ENCODE measurements around the gene FAM174B.
"Not testable (repeated sequence)": the region's sequence is repeated elsewhere in the genome, so short reads cannot be mapped to it uniquely, and the experiment has no call there.

The FAM174B gene

GRCh38 chr15:92617549-92618520 is 37.7 kb downstream of the FAM174B start:
- no peak for DNase-seq (ENCODE audit: low read depth)

- DNase-seq (ENCODE audit: low read depth) = no peak
Observed at GRCh38 chr15:92616621-92617548, 38.7 kb downstream of the FAM174B start.

GRCh38 chr15:92614791-92615785 is 40.5 kb downstream of the FAM174B start:
- DNase-seq (ENCODE audit: low read depth) = no peak

GRCh38 chr15:92614301-92614700 is 41.3 kb downstream of the FAM174B start:
- DNase-seq (ENCODE audit: low read depth) = no peak

GRCh38 chr15:92613841-92614240 is 41.7 kb downstream of the FAM174B start:
- DNase-seq (ENCODE audit: low read depth) = no peak

- no peak for DNase-seq (ENCODE audit: low read depth)
Observed at GRCh38 chr15:92612891-92613290, 42.7 kb downstream of the FAM174B start.

GRCh38 chr15:92611995-92612745 is 43.4 kb downstream of the FAM174B start:
- DNase-seq (ENCODE audit: low read depth) = no peak

GRCh38 chr15:92611150-92611549 is 44.4 kb downstream of the FAM174B start:
- no peak for DNase-seq (ENCODE audit: low read depth)

GRCh38 chr15:92610101-92610520 is 45.5 kb downstream of the FAM174B start:
- DNase-seq (ENCODE audit: low read depth) = no peak

- no peak for DNase-seq (ENCODE audit: low read depth)
Observed at GRCh38 chr15:92608866-92609700, 46.5 kb downstream of the FAM174B start.

- not testable (repeated sequence) for DNase-seq (ENCODE audit: low read depth)
Observed at GRCh38 chr15:92606836-92607150, 48.8 kb downstream of the FAM174B start.

- DNase-seq (ENCODE audit: low read depth) = no peak
Observed at GRCh38 chr15:92606126-92606835, 49.3 kb downstream of the FAM174B start.

- DNase-seq (ENCODE audit: low read depth) = no peak
Observed at GRCh38 chr15:92605225-92605944, 50.2 kb downstream of the FAM174B start.

- DNase-seq (ENCODE audit: low read depth) = no peak
Observed at GRCh38 chr15:92603743-92604470, 51.7 kb downstream of the FAM174B start.

- DNase-seq (ENCODE audit: low read depth) = no peak
Observed at GRCh38 chr15:92603278-92603677, 52.3 kb downstream of the FAM174B start.

GRCh38 chr15:92602267-92602593 is 53.3 kb downstream of the FAM174B start:
- DNase-seq (ENCODE audit: low read depth) = no peak

GRCh38 chr15:92601592-92602266 is 53.8 kb downstream of the FAM174B start:
- DNase-seq (ENCODE audit: low read depth) = no peak

Measured in T follicular helper cell (primary cell).